Lower leg skin (tissue), 3 donors: ENCODE data around the gene MS4A10.

ENCODE experiments used
- CTCF ChIP-seq, 3 donors: fragments of 450-650 bp; IDR thresholded peaks; one replicate each; pipeline ENCODE4 v1.5.1; 2016; ENCODE audit warnings: antibody characterized with exemption in 3 of 3, mild to moderate bottlenecking in 3 of 3, moderate library complexity in 2 of 3
- POLR2A ChIP-seq, 2 donors: fragments of 450-650 bp; IDR thresholded peaks; one replicate each; pipeline ENCODE4 v1.6.1; 2016 to 2017; ENCODE audit warnings: antibody characterized with exemption in 2 of 2, mild to moderate bottlenecking in 1 of 2, moderate library complexity in 1 of 2

- TF ChIP-seq CTCF (IDR thresholded peaks at IDR 0.05), result no peak
- TF ChIP-seq POLR2A (IDR thresholded peaks at IDR 0.05), result no peak
Observed at GRCh38 chr11:60840470-60841430, 55.6 kb downstream of the MS4A10 start.
